Endothelial cell of umbilical vein (primary cell): ENCODE measurements around the gene DGLUCY.

ENCODE experiments used
- CTCF ChIP-seq, 2 donors: IDR thresholded peaks; 1 replicate in 1 of 2; 2 replicates in 1 of 2; pipeline ENCODE4 v1.5.1; 2011; ENCODE audit warnings: low read length in 2 of 2, mild to moderate bottlenecking in 2 of 2, moderate library complexity in 2 of 2, control low read depth in 1 of 2, inconsistent platforms in 1 of 2, low read depth in 1 of 2; ENCODE audit not compliant: insufficient read depth in 1 of 2; ENCODE audit errors: extremely low read depth in 1 of 2
- POLR2AphosphoS5 ChIP-seq: IDR thresholded peaks from 2 replicates; pipeline ENCODE4 v1.6.1; 2012; ENCODE audit warnings: low read depth, mild to moderate bottlenecking, control low read depth, low read length, moderate library complexity; ENCODE audit not compliant: insufficient read depth

- TF ChIP-seq POLR2AphosphoS5, result no peak
- TF ChIP-seq CTCF (IDR thresholded peaks at IDR 0.05; ENCODE audit: extremely low read depth in 1 of 2, insufficient read depth in 1 of 2, low read depth in 1 of 2, low read length in 2 of 2), result no peak
These were observed 131.2 kb downstream of the DGLUCY start for GRCh38 chr14:91245029-91245428.
